ENCODE results near the gene MKS1.

GRCh38 chr17:58250344-58251011 is 31.4 kb upstream of the MKS1 start:
- no peak for TF ChIP-seq POLR2A (IDR thresholded peaks at IDR 0.05; ENCODE audit: low read depth, low read length)
- no peak for TF ChIP-seq POLR2AphosphoS5 (IDR thresholded peaks at IDR 0.05; ENCODE audit: low read depth, low read length)
- TF ChIP-seq SPI1 (IDR thresholded peaks at IDR 0.05; ENCODE audit: low read depth, low read length) = no peak
- no peak for TF ChIP-seq TAF1 (IDR thresholded peaks at IDR 0.05; ENCODE audit: low read depth, low read length)
- TF ChIP-seq POU2F2 (IDR thresholded peaks at IDR 0.05; ENCODE audit: low read depth, low read length) = no peak

All from GM12891 (cell line).